ENCODE results near the gene SBF2. TPM values are rescaled to one million over a fixed set of nuclear protein-coding genes. Genes with fewer than 3 reads are reported as not detected.

The SBF2 gene
- total RNA-seq, 1 donor from 2014 or later = 30.7 TPM

GRCh38 chr11:10122326-10123197 is 171.5 kb downstream of the SBF2 start:
- H3K4me3 Mint-ChIP-seq (ENCODE audit: unreplicated experiment) = no peak overlapping the region
- H3K4me1 Mint-ChIP-seq (ENCODE audit: low read depth, unreplicated experiment) = no peaks in the 10 kb centered on the region
- no peak overlapping the region for H3K27ac Mint-ChIP-seq (ENCODE audit: unreplicated experiment)
- no peaks in the 10 kb centered on the region for H3K27me3 Mint-ChIP-seq (ENCODE audit: unreplicated experiment)
- no peaks in the 10 kb centered on the region for H3K36me3 Mint-ChIP-seq (ENCODE audit: unreplicated experiment)
- no peak for DNase-seq
- TF ChIP-seq, protein P1, sequence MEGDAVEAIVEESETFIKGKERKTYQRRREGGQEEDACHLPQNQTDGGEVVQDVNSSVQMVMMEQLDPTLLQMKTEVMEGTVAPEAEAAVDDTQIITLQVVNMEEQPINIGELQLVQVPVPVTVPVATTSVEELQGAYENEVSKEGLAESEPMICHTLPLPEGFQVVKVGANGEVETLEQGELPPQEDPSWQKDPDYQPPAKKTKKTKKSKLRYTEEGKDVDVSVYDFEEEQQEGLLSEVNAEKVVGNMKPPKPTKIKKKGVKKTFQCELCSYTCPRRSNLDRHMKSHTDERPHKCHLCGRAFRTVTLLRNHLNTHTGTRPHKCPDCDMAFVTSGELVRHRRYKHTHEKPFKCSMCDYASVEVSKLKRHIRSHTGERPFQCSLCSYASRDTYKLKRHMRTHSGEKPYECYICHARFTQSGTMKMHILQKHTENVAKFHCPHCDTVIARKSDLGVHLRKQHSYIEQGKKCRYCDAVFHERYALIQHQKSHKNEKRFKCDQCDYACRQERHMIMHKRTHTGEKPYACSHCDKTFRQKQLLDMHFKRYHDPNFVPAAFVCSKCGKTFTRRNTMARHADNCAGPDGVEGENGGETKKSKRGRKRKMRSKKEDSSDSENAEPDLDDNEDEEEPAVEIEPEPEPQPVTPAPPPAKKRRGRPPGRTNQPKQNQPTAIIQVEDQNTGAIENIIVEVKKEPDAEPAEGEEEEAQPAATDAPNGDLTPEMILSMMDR (IDR thresholded peaks at IDR 0.05; ENCODE audit: partially characterized antibody, unreplicated experiment) = no peak
- H3K9me3 Mint-ChIP-seq (ENCODE audit: unreplicated experiment) = no peaks in the 10 kb centered on the region

DNA sequence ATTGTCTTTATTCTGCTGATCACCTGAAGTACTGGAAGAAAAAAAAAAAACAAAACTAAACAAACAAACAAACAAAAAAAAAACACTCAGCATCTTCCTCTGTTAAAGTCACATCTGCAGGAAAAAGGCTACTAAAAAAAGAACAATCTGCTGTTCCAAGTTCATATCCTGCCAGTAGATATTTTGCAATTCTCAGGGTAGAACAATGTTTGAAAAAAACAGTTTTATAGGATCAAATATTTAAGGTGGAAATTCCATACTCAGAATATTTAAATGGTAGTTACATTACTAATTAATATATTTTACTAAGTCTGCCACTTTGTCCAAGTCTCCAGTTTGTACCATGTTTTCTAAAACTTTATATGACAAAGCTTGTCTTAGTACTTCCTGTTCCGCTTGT is 175.2 kb downstream of the SBF2 start:
- DNase-seq = no peak
- no peaks in the 10 kb centered on the region for H3K27me3 Mint-ChIP-seq (ENCODE audit: unreplicated experiment)
- no peaks in the 10 kb centered on the region for H3K36me3 Mint-ChIP-seq (ENCODE audit: unreplicated experiment)
- no peaks in the 10 kb centered on the region for H3K4me1 Mint-ChIP-seq (ENCODE audit: low read depth, unreplicated experiment)
- TF ChIP-seq, protein P1 (IDR thresholded peaks at IDR 0.05; ENCODE audit: partially characterized antibody, unreplicated experiment) = no peak
- no peaks in the 10 kb centered on the region for H3K9me3 Mint-ChIP-seq (ENCODE audit: unreplicated experiment)
- H3K4me3 Mint-ChIP-seq (ENCODE audit: unreplicated experiment) = no peak overlapping the region
- no peak overlapping the region for H3K27ac Mint-ChIP-seq (ENCODE audit: unreplicated experiment)

- Mint-ChIP-seq H3K27ac (ENCODE audit: unreplicated experiment) (no peak overlapping the region), H3K4me1 (ENCODE audit: low read depth, unreplicated experiment) (no peaks in the 10 kb centered on the region), H3K27me3 (ENCODE audit: unreplicated experiment) (no peaks in the 10 kb centered on the region), H3K9me3 (ENCODE audit: unreplicated experiment) (no peaks in the 10 kb centered on the region), H3K4me3 (ENCODE audit: unreplicated experiment) (no peak overlapping the region), H3K36me3 (ENCODE audit: unreplicated experiment) (no peaks in the 10 kb centered on the region)
- no peak for DNase-seq
- TF ChIP-seq, protein P1 (IDR thresholded peaks at IDR 0.05; ENCODE audit: partially characterized antibody, unreplicated experiment) = no peak
Observed at GRCh38 chr11:10117709-10118351, 176.2 kb downstream of the SBF2 start.

GRCh38 chr11:10116588-10116987 is 177.4 kb downstream of the SBF2 start:
- Mint-ChIP-seq H3K9me3 (ENCODE audit: unreplicated experiment) (no peaks in the 10 kb centered on the region), H3K4me3 (ENCODE audit: unreplicated experiment) (no peak overlapping the region), H3K36me3 (ENCODE audit: unreplicated experiment) (no peaks in the 10 kb centered on the region), H3K27me3 (ENCODE audit: unreplicated experiment) (no peaks in the 10 kb centered on the region), H3K4me1 (ENCODE audit: low read depth, unreplicated experiment) (no peaks in the 10 kb centered on the region), H3K27ac (ENCODE audit: unreplicated experiment) (no peak overlapping the region)
- DNase-seq = no peak
- TF ChIP-seq, protein P1 (IDR thresholded peaks at IDR 0.05; ENCODE audit: partially characterized antibody, unreplicated experiment) = no peak

Measured in glutamatergic neuron (in vitro differentiated cells).